ENCODE measurements around the gene MMP24OS. TPM values are rescaled to one million over a fixed set of nuclear protein-coding genes. Genes with fewer than 3 reads are reported as not detected.
"Not testable (repeated sequence)": the region's sequence is repeated elsewhere in the genome, so short reads cannot be mapped to it uniquely, and the experiment has no call there.

Gene MMP24OS
- total RNA-seq, 1 donor from 2014 or later: 11.1 TPM

DNA sequence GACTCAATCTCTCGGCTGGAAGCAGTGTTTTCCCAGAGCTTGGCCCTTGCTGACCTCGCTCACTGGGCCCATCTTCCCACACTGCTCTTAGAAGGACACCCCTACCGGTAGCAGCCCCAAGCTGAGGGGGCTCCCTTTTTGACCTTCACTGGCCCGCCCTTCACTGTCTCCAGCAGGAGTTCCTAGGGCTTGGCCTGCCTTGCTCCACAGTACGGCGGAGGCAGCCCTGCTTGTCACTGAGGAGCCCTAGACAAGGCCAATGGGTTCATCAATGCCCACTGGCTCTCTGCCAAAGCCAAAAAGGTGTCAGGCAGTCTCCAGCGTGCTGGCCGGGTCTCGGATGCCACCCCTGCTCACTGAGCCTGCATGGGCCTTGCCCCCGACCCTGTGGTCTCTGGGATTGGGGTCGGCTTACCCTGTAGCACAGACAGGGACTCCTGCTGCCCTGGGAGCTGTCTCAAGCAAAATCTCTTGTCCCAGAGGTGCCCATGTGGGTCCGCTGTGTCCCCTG, 2.1 kb downstream of the MMP24OS start:
- DNase-seq (ENCODE audit: low read depth): no peak

DNA sequence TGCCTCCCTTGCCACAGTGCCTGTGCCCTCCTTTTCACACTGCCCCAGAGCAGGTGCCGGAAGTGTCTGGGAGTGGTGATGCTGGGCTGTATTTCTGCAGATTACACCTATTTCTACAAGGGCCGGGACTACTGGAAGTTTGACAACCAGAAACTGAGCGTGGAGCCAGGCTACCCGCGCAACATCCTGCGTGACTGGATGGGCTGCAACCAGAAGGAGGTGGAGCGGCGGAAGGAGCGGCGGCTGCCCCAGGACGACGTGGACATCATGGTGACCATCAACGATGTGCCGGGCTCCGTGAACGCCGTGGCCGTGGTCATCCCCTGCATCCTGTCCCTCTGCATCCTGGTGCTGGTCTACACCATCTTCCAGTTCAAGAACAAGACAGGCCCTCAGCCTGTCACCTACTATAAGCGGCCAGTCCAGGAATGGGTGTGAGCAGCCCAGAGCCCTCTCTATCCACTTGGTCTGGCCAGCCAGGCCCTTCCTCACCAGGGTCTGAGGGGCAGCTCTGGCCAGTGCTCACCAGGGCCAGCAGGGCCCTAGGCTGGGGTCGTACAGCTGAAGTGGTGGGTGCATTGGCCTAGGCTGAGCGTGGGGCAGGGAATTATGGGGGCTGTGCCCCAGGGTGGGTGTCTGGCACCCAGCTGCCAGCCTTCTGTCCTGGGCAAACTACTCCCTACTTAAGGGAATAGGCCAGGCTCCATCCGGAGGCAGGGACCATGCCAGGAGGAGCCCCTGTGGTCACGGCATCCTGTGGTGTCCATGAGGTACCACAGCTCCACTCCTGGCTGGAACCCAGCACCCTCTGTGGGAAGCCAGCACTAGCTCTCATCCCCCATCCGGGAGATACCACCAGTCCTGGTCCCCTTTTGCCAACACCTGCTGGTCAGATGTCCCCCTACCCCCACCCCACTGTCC, 3.5 kb downstream of the MMP24OS start:
- DNase-seq (ENCODE audit: low read depth): no peak

DNA sequence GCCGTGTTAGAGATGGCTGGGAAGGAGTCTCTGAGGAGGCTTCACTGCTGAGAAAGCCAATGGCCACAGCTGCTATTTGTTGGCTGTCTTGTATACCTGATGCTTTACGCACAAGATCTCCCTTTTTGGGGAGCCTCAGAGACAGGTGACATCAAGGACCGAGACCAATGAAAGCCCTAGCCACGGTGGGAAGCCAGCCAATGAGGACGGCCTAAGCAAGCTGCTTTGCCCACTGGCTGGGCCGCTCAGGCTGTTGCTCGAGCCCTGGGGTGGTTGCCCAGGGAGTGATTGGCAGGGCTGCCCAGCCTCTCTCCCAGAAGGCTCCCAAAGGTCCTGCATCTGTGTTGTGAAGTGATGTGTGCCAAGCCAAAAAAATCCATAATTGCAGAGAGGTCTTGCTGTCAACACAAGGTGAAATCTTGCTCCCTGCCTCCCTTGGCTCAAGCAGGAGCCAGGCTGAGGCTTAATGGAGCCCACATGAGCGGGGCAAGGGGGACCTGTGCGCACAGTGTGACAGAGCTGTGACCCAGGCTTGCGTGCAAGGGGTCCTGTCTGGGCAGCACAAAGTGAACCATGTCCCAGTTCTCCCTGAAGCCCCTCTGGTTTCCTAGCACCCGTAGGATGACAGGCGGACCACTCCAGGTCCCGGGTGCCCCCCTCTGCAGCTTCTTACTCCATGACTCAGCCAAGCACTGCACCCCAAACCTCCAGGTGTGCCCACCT, 4.3 kb downstream of the MMP24OS start:
- no peak for DNase-seq (ENCODE audit: low read depth)

DNA sequence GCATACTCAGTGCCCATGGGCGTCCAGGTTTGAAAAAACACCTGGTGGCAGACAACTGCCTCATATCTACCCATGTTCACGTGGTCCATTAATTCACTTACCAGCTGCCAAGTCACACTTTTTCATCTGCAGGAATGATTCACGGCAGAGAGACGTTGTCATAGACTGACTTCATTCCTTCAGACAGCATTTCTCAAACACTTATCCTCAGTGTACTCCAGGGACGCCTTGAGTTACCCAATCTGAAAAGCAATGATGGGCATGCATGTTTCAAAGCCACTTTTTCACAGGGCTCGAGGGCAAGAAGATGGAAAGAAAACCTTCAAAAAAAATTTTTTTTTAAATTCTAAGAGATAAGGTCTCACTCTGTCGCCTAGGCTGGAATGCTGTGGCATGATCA, 6.0 kb downstream of the MMP24OS start:
- peak; percentile 66 for DNase-seq (ENCODE audit: low read depth)

- DNase-seq (ENCODE audit: low read depth): no peak
Observed at GRCh38 chr20:35271073-35271882, 6.6 kb downstream of the MMP24OS start.

- DNase-seq (ENCODE audit: low read depth): no peak
Observed at GRCh38 chr20:35270021-35270902, 7.7 kb downstream of the MMP24OS start.

GRCh38 chr20:35269055-35269781, 8.7 kb downstream of the MMP24OS start:
- DNase-seq (ENCODE audit: low read depth): peak; percentile 61

DNA sequence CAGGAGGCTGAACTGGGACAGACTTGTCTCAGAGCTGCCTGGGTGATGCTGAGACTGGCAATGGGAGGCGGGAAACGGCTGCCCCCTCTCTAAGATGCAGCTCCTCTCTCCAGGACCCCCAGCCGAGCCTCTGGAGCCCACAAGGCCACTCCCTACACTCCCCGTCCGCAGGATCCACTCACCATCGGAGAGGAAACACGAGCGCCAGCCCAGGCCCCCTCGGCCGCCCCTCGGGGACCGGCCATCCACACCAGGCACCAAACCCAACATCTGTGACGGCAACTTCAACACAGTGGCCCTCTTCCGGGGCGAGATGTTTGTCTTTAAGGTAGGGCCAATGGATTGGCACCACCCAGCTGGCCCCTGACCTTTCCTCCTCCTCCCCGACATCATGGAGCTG, 10.8 kb downstream of the MMP24OS start:
- no peak for DNase-seq (ENCODE audit: low read depth)

DNA sequence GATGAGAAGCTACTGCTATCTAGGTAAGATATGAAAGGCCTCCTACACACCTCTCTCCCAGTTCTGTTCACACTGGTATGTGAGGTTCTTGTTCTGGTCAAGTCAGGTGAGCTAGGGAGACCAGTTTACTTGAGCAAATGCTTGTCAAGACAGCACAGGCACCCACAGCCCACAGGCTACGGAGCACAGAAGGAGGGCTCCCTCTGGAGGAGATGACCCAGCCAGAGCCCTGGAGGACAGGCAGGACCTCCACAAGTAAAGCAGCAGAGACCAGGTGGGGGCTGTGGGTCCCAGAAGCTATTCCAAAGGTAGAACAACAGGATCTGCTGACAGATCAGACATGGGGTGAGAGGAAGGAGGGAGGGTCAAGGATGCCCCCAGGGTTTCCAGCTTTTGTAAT, 13.2 kb downstream of the MMP24OS start:
- DNase-seq (ENCODE audit: low read depth): peak; percentile 81

- DNase-seq (ENCODE audit: low read depth): peak; percentile 66
Observed at GRCh38 chr20:35263532-35264341, 14.2 kb downstream of the MMP24OS start.

GRCh38 chr20:35262731-35263531, 15.0 kb downstream of the MMP24OS start:
- DNase-seq (ENCODE audit: low read depth): peak; percentile 96

DNA sequence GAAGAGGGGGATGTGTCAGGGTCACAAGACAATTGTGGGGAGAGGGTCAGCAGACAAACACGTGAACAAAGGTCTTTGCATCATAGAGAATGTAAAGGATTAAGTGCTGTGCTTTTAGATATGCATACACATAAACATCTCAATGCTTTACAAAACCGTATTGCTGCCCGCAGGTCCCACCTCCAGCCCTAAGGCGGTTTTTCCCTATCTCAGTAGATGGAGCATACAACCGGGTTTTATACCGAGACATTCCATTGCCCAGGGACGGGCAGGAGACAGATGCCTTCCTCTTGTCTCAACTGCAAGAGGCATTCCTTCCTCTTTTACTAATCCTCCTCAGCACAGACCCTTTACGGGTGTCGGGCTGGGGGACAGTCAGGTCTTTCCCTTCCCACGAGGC, 15.6 kb downstream of the MMP24OS start:
- DNase-seq (ENCODE audit: low read depth): not testable (repeated sequence)

DNA sequence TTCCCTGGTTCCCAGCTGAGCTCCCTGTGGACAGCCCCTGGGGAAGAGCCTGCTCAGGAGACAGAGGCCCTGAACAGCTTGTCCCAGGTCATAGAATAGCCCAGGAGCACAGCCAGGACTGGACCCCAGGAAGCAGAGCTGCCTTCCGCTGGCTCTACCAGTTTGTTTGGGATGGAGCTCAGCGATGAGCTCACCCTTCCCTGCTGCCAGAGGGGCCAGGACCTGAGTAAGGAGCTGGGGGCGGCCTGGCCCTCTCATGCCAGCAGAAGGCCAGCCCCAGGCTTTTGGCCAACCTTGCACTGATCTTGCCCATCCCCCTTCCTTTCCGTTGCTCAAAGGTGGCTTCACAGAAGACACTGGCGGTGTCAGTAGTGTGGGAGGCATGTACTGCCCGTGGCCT, 17.5 kb downstream of the MMP24OS start:
- no peak for DNase-seq (ENCODE audit: low read depth)

GRCh38 chr20:35257175-35257909, 20.6 kb downstream of the MMP24OS start:
- DNase-seq (ENCODE audit: low read depth): peak; percentile 50

GRCh38 chr20:35254448-35254999, 23.4 kb downstream of the MMP24OS start:
- no peak for DNase-seq (ENCODE audit: low read depth)

- no peak for DNase-seq (ENCODE audit: low read depth)
Observed at GRCh38 chr20:35253010-35253409, 24.9 kb downstream of the MMP24OS start.

- DNase-seq (ENCODE audit: low read depth): not testable (repeated sequence)
Observed at GRCh38 chr20:35252598-35252997, 25.3 kb downstream of the MMP24OS start.

Data from renal cortical epithelial cell (primary cell).